Putamen (tissue), 1 donor: ENCODE data around the gene ANKRD29.

ENCODE experiments used
- DNase-seq: peaks from one replicate; pipeline ENCODE4 v3.0.0-alpha.2; 2016; ENCODE audit warnings: low spot score

The ANKRD29 gene

GRCh38 chr18:23684515-23685197 lies 21.9 kb upstream of the ANKRD29 start:
- DNase-seq, result no peak

- no peak for DNase-seq
Observed at GRCh38 chr18:23683671-23684070, 21.0 kb upstream of the ANKRD29 start.

GRCh38 chr18:23683155-23683554 lies 20.4 kb upstream of the ANKRD29 start:
- DNase-seq, result no peak

GRCh38 chr18:23682472-23682871 lies 19.8 kb upstream of the ANKRD29 start:
- no peak for DNase-seq

- no peak for DNase-seq
Observed at GRCh38 chr18:23682045-23682444, 19.3 kb upstream of the ANKRD29 start.

GRCh38 chr18:23675896-23676295 lies 13.2 kb upstream of the ANKRD29 start:
- DNase-seq, result no peak

- DNase-seq, result no peak
Observed at GRCh38 chr18:23675236-23675635, 12.5 kb upstream of the ANKRD29 start.

- peak; percentile 51 for DNase-seq
Observed at GRCh38 chr18:23673725-23674124, 11.0 kb upstream of the ANKRD29 start.

- no peak for DNase-seq
Observed at GRCh38 chr18:23671564-23671963, 8.9 kb upstream of the ANKRD29 start.

- no peak for DNase-seq
Observed at GRCh38 chr18:23669804-23670405, 7.2 kb upstream of the ANKRD29 start.

- DNase-seq, result no peak
Observed at GRCh38 chr18:23669202-23669766, 6.6 kb upstream of the ANKRD29 start.

- DNase-seq, result no peak
Observed at GRCh38 chr18:23668731-23669130, 6.0 kb upstream of the ANKRD29 start.

GRCh38 chr18:23667114-23667513 lies 4.4 kb upstream of the ANKRD29 start:
- DNase-seq, result no peak

GRCh38 chr18:23664674-23665073 lies 2.0 kb upstream of the ANKRD29 start:
- DNase-seq, result no peak

- DNase-seq, result no peak
Observed at GRCh38 chr18:23661735-23662308, 889 bp downstream of the ANKRD29 start.

GRCh38 chr18:23658285-23658684 lies 4.4 kb downstream of the ANKRD29 start:
- no peak for DNase-seq

GRCh38 chr18:23652232-23652631 lies 10.5 kb downstream of the ANKRD29 start:
- DNase-seq, result no peak

GRCh38 chr18:23650968-23651927 lies 11.5 kb downstream of the ANKRD29 start:
- DNase-seq, result no peak

GRCh38 chr18:23648940-23649607 lies 13.6 kb downstream of the ANKRD29 start:
- DNase-seq, result no peak

GRCh38 chr18:23648456-23648855 lies 14.3 kb downstream of the ANKRD29 start:
- no peak for DNase-seq

GRCh38 chr18:23646282-23646681 lies 16.4 kb downstream of the ANKRD29 start:
- no peak for DNase-seq
